Stimulated activated CD4-positive, alpha-beta T cell treated with anti-CD3 and anti-CD28 coated beads, TNF-alpha, amount 100 ng/mL, for 1 hour (primary cell): Measurements from ENCODE around the gene YKT6.
A peak's percentile ranks its signal among the peaks of the same experiment; 100 is the strongest.
"Not testable (repeated sequence)": the region's sequence is repeated elsewhere in the genome, so short reads cannot be mapped to it uniquely, and the experiment has no call there.

Source experiments
- DNase-seq, 3 donors: peaks; one replicate each; pipeline ENCODE4 v3.0.0-alpha.2; 2020; ENCODE audit warnings: low read depth in 3 of 3, low spot score in 1 of 3

Gene YKT6

GRCh38 chr7:44200699-44201461 is at the start of gene YKT6:
TSS of gene YKT6 (plus strand) at chr7:44200978. CDS start at chr7:44201136, 158 bp downstream.
- DNase-seq = peak; percentile 81 to 90 (median 83)

GRCh38 chr7:44151956-44152355 is 48.8 kb upstream of the YKT6 start:
- DNase-seq = no peak

- DNase-seq = no peak
Measured at GRCh38 chr7:44152971-44153947, 47.5 kb upstream of the YKT6 start.

- no peak for DNase-seq
Measured at GRCh38 chr7:44153948-44154335, 46.8 kb upstream of the YKT6 start.

- DNase-seq = no peak
Measured at GRCh38 chr7:44154703-44155102, 46.1 kb upstream of the YKT6 start.

GRCh38 chr7:44155191-44156185 is 45.3 kb upstream of the YKT6 start:
- no peak for DNase-seq

- no peak for DNase-seq
Measured at GRCh38 chr7:44156453-44157010, 44.2 kb upstream of the YKT6 start.

GRCh38 chr7:44157116-44158080 is 43.4 kb upstream of the YKT6 start:
- no peak for DNase-seq

- no peak for DNase-seq
Measured at GRCh38 chr7:44158096-44158872, 42.5 kb upstream of the YKT6 start.

- DNase-seq = no peak
Measured at GRCh38 chr7:44158873-44159631, 41.7 kb upstream of the YKT6 start.

GRCh38 chr7:44159824-44160630 is 40.8 kb upstream of the YKT6 start:
- DNase-seq = no peak

- no peak for DNase-seq
Measured at GRCh38 chr7:44161371-44161770, 39.4 kb upstream of the YKT6 start.

- no peak for DNase-seq
Measured at GRCh38 chr7:44162179-44162578, 38.6 kb upstream of the YKT6 start.

- no peak for DNase-seq
Measured at GRCh38 chr7:44162785-44163395, 37.9 kb upstream of the YKT6 start.

GRCh38 chr7:44163591-44163990 is 37.2 kb upstream of the YKT6 start:
- no peak for DNase-seq

- no peak for DNase-seq
Measured at GRCh38 chr7:44167920-44168319, 32.9 kb upstream of the YKT6 start.

GRCh38 chr7:44171901-44172300 is 28.9 kb upstream of the YKT6 start:
- DNase-seq = not testable (repeated sequence)
